DMS53 (cell line): ENCODE measurements around the gene MAU2.

ENCODE experiments used
- DNase-seq: peaks from one replicate; lab custom pipeline; 2025; lab: John Stamatoyannopoulos, UW

MAU2 gene

DNA sequence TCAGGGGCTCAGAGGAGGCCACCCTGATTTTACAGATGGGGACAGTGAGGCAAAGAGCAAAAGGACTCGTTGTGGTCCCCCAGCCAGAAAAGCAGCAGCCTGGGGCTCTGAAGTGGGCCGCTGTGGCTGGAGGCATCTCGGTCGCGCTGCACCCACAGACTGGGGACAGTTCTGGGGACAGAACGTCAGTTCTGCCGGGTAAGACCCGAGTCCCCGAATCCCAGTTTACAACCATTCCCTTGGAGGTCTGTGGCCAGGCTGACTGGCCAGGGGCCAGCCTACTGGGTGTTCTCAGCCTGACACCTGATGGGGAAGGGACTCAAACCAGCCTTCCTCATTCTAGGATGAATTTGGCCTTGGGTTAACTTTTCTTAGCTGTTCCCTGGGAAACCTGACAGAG is 14.4 kb upstream of the MAU2 start:
- DNase-seq = no peak

DNA sequence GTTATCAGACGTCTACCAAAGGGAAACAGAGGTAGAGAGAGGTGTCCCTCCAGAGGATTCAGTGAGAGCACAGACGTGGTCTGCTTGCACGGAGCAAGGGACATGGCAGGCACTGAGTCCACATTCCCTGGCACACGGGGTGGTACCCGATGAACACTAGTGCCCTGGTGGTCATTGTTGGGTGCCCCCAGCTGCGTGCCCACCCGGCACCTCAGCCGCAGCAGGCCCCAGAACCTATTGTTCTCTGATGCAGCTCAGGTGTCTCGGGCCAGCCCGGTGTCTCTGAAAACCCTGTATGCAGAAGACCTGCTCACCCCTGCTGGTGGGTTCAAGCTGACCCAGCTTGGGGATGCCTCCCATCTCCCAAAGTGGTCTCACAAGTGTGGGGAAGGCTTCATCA is 12.3 kb upstream of the MAU2 start:
- DNase-seq = no peak

DNA sequence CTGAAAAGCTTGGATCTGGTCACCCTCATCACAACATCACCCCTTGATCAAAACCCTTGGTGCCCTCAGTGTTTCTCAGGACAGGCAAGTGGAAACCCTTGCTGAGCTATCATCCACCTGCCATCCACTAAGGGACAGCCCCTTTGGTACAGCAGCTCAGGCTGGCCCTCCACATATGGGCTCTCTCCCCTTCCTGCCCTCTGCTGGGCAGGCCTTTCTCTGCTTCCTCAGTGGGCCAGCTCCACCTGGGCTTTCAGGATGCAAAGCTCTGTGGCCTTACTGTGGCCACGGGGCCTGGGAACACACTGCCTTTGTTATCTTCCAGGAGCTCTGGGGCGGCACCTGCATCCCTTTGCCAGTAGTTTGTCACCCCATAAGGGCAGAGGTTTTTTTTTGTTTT is 5.2 kb upstream of the MAU2 start:
- DNase-seq = peak; percentile 17

DNA sequence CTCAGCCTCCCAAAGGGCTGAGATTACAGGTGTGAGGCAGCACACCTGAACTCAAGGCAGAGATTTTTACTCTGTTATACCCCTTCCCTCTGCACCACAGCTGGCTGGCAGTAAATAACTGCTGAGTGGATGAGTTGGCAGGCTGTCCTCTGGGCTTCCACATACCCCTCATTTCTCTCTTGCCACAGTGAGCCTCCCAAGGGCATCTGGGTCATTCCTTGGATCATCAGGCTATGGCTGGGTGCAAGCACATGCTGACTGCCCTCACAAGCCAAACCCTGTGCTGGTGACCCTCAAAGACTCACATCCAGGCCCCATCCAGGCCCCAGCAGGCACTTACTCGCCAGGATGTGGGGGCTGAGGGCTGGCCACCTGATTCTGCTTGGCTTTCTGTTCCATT is 4.5 kb upstream of the MAU2 start:
- DNase-seq = no peak

DNA sequence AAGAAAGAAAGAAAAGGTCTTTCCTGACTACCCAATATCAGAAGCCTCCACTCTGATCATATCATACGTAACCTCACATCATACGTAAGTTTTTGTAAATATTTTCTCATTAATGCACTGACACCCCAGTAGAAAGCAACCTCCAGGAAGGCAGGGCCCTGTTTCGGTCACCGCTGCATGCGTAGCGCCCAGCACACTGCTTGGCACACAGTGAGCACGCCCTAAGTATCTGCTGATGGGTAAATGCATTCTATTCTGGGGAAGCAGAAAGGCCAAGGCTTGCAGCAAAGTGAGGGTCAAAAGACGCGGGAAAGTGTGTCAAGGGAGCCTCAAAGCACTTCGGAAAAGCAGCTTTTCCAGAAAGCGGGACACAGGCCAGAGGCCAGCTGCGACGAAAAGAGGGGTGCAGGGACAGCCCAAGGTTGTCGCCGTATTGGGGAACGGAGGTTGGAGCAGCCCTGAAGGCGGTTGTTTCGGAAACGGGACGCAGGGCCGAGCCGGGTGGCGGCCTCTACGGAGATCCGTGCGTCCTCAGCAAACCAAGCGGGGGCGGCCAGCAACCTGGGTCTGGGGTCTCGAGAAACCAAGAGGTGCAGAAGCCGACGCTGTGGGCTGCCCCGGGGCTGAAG is 783 bp upstream of the MAU2 start:
- DNase-seq = no peak

DNA sequence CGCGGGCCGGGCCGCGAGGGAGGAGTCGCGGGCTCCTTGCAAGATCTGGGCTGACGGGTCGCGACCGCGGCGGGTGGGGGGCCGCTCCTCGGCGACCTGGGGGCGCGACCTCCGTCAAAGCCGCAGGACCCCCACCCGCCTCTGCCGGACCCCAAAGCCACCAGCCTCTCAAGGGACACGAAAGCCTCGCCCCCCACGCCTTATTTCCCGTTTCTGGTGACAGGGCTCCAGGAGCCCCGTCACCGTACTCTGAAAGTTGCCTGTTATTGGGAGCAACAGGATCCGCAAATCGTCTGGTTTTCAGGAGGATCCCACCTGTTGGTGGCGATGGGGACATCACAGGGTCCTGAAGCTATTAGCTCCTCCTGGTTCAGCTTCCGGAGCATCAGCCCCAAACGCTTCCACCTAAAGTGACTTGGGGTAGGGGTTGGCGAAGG is 530 bp downstream of the MAU2 start:
- DNase-seq = peak; percentile 43

DNA sequence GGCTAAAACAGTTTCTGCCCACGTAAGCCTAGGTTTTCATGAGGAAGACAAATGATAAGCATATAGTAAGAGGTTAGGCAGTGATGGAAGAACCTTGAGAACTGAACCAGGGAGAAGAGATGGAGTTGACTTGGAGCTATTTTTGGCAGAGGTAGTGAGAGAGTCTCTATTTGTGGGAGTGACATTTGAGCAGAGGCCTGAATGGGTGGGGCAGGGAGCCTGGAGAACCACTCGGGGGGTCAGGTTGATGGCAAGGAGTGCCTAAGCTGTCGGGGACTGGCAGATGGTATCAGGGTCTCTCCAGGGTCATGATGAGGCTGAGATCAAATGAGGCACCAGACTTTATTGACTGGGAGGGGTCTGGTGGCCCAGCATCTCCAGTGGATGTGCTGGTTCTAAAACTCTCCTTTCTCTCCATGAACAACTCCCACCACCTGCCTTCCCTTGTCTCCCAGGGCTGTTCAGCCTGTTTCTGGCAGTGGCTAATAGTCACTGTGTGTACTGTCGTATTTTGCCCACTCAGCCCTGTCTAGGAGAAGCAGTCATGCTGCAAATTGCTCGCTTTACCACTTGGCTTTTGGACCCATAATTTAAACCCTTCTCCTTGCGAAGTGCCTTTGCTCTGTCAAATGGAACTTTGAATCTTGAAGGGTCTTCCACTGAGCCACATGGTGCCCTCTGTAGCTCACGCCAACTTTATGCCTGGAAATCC is 3.6 kb downstream of the MAU2 start:
- no peak for DNase-seq

DNA sequence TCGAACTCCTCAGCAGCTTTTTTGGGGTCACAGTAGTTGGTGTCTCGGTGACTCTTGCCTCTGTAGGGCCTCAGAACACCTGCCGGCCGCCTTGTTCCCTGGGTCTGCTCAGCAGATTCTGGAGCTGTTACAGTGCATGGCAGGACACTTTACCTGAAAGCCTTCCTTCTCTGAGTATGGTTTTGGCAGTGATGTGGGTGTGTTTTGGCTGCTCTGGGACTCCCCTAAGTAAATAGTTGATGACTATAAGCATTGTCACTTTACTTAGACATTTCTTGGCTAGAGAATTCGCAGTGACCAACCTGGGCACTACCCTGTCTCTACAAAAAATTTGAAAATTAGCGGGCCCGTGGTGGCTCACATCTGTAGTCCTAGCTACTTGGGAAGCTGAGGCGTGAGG is 7.0 kb downstream of the MAU2 start:
- DNase-seq = no peak

DNA sequence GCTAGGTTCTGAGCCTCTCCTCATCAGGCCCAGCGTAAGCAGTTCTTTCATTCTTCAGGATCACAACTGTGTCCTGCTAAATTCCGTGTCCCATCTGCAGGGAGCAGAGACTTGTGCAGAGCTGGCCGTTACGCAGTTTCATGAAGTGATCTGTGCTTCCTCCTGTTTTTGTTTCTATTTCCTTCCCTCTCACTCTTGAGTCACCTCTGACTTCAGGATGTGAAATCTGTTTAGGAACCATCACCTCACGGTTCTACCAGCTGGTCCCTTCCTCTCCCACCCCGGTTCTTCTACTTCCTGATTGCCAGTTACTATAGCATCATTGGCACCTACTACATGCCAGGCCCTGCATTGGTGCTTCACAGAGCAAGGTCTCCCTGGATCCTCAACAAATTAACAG is 8.5 kb downstream of the MAU2 start:
- DNase-seq = no peak

DNA sequence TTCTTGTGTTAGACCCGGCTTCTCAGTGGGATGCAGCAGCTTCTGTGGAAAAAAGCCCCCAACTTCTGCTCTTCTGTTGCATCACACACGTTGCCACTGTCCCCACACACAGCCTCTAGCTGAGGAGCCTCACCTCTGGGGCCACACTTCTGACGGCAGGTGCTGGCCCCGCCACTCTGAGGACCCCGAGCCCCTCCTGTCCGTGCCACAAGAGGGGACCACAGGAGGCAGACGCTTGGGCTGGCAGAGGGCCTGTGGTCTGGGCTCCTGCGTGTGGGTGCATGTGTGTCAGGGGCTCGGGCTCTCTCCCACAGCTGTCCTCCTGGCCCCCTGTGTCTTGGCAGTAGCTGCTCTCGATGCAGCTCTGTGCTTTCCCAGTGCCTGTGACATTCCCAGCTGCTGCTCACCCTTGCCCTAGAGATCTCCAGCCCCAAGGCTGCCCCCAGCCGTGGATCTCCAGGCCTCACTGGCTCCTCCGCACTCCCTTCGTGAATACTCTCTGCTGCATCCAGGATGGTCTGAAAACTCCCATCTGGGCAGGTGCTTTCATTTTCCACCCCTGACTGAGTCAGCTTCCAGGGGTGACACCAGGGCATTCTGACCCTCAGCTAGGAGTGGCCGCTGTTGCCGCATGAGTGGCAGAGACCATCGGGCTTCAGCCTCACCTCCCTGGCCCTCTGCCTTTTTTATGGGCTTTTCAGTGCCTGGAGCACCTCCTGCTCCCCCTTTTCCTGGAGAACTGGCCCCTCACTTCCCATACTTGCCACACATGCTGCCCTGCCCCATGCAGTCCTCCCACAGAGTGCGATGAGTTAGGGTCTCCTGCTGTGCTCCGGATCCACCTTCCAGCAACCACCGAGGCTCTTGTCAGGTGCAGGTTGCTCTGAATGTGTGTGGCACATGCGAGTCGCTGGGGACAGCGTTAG is 13.7 kb downstream of the MAU2 start:
- no peak for DNase-seq

DNA sequence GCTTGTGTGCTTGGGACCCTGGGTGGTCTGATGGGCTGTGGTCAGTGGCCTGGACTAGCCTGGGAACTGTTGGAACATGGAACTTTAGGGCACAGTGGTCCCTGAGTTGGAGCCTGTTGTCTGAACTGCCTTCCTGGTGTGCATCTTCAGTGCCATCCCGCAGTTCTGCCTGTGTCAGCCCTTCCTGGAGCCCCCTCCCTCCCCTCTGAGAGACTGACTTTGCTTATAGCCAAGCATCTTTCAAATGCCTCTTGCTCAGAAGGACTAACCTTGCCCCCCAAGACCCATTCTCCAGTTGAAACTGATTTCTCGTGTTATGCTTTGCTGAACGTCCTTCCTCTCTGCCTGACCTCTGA is 14.3 kb downstream of the MAU2 start:
- no peak for DNase-seq

DNA sequence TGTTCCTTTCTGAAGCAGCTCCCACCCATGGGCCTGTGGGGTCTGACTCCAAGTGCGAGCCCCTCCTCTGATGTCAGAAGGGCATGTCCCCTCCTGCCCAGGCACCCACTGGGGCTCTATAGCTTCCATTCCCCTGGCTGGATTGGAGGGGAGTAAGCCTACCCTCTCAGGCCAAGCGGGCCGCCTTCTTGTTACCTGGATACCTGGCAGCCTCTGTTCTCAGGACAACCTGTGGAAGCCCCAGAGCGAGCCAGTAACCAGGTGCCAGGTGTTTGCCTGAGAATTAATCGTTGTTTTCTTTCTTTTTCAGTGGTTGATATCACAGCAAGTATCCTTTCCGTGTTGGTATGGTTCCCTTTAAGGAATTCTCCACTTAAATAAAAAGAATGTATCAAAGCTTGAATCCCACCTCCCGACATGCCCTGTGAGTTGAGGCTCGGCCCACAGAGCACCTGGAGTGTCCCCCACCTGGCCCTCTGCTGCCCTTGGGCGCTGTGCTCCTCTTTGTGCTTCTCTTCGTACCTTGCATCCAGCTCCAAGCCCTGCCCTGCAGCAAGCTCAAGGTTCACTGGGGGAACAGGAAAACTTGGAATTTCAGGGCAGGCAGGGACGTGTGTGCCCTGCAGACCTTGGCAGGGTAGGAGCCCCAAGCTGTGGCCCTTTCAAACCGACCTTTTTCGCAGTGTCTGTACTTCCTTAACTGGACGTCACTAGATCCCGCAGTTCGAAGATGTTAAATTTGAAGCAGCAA is 15.0 kb downstream of the MAU2 start:
- DNase-seq = no peak

DNA sequence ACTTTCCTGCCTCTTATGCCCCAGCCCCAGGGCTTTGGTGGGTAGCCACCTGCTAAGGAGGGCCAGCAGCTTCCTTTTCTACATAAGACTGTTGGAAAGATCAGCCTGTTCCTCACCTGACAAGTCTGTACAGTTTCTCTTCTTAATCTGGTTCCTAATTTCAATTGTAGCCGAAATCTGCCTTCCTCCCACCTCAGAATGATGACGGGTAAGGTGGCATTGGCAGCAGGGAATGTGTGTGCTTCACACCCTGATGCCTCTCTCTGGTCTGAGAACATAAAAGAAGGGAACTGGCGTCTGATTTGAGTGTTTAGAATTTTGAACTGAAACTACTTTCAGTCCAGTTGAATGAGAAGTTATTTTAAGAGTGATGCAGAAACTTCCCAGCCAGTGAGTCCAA is 16.0 kb downstream of the MAU2 start:
- no peak for DNase-seq

DNA sequence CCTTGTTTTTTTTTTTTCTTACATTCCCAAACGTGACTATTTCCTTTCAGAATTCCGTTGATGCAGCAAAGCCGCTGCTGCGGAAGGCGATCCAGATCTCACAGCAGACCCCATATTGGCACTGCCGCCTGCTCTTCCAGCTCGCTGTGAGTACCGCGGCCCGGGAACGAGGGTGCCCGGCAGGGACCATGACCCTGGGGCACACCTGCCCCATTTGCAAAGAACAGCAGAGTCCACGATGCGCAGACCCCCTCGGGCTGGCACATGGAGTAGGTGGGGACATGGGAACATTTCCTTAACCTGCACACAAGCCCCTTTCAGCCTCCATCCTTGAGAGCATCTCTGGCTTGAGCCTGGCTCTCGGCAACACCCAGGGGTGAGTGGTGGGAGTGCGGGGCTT is 16.5 kb downstream of the MAU2 start:
- no peak for DNase-seq

DNA sequence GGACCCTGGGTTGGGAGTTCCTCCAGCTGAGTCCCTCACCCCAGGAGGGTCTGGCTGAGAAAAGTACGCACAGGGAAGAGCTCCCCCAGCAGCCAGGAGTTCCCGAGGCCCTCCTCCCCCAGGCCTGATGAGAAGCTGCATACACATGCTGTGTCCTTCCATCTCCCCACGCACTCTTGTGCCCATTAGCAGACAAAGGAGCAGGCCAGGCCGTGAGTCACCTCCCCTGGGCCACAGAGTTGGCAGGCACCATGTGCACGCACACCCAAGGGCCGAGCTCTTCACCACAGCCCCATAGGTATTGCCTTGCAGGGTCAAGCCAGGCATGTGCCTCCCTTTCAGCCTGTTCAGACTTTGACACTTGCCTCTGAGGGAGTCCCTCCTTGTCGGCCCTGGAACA is 17.5 kb downstream of the MAU2 start:
- no peak for DNase-seq

DNA sequence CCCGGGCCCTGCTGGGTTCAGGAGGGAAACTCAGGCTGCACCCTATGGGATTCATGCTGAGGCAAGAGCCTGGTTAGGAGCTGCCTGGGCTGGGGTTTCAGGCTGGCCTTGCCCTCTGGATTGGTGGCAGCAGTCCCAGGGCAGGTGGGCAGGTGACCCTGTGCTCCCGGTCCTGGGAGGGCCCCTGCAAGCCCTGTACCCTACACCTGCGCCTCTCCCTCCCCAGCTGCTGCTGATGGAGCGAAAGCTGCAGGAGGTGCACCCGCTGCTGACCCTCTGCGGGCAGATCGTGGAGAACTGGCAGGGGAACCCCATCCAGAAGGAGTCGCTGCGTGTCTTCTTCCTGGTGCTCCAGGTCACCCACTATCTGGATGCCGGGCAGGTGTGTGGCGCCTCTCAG is 20.4 kb downstream of the MAU2 start:
- DNase-seq = no peak

DNA sequence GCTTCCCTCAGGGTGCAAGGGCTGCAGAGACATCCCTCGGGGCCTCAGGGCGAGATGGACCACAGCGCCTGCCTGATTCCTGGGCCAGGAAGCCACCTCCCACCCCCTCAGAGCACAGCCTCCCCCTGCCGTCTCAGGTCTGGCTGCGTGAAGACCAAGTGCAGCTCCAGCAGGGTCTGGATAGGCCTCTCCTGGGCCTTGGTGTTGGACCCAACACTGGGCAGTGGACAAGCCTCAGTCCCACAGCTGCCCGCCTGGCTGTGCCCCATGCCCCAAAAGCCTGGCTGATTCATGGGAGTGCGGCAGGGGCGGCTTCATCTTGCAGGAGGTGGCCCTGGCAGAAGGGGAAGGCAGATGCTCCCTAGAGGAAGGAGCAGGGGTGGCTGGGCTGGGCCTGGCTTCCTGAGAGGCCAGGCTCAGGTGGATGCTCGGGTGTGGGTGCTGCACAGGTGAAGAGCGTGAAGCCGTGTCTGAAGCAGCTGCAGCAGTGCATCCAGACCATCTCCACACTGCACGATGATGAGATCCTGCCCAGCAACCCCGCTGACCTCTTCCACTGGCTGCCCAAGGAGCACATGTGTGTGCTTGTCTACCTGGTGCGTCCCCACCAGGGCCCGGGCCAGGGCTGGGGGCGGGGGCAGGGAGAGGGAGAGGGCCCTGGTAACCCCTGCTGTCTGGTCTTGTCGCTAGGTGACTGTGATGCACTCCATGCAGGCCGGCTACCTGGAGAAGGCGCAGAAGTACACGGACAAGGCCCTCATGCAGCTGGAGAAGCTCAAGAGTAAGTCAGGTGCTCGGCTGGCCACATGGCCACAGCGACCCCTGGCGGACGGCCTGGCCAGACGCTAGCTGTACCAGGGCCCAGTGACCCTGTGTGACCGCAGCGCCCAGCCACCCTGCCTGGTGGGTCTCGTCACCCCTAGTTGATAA is 21.7 kb downstream of the MAU2 start:
- DNase-seq = peak; percentile 85

DNA sequence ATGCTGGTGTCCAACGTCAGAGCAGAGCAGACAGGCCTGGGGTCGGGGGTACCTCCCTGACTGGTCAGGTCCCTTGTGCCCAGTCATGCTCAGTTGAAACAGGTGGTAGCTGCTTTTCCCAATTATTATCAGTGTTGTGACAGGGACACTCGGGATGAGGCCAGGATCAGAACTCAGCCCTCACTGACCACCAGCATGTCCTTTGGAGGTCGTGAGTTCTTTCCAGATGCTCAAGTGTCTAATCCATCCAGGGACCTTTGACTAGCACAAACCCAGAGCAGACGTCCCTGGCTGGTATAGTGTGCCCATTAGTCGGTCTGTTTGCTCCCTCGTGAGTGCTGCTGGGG is 22.4 kb downstream of the MAU2 start:
- no peak for DNase-seq

DNA sequence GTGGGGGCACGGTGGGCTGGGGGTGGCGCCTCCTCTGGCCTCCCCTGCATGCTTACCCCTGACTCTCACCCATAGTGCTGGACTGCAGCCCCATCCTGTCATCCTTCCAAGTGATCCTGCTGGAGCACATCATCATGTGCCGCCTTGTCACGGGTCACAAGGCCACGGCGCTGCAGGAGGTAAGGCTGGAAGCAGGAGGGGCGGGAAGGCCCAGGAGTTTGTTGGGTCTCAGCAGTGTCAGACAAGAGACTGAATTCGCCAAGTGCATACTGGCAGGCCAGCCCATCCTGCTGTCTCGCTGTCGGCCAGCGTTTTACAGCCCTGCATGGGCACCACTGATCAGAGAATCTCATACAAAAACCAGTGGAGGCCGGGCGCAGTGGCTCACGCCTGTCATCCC is 23.1 kb downstream of the MAU2 start:
- no peak for DNase-seq

DNA sequence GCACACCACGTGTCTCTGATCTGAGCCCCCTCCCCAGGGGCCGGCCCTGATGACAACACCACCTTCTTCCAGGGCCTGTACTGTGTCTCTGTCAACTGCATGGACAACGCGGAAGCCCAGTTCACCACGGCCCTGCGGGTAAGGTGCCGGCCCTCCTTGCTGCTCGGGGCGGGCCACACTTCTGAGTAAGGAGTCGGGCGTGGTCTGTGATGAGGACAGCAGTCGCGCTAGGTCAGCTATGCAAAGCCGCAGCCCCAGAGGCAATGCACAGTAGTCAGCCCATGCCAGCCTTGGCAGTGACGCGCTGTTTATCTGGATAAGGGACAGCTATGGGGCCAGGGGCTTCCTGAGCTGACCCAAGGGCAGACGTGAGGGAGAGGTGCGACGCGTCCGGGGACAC is 24.6 kb downstream of the MAU2 start:
- no peak for DNase-seq

DNA sequence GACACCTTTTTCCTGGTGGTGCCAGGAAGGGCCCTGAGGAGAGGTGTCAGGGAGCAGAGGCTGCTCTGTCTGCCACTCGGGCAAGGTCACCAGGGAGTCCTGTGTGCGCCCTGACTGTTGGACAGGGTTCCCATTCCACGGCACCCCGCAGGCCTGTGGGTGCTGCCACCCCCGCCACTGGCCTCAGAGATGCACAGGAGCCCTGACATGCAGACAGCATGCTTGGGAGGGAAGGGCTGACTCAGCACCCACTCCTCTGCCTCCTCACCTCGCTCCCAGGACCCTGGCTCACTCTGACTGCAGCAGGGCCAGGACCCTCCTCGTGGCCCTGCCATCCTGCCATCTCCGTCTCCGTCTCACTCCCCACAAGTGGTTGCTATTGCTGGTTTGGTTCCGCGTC is 25.3 kb downstream of the MAU2 start:
- no peak for DNase-seq
